Measurements from ENCODE around the gene CORO2B. TPM values are rescaled to one million over a fixed set of nuclear protein-coding genes. Genes with fewer than 3 reads are reported as not detected.

CORO2B gene
- polyA plus RNA-seq, 5 donors: 18.4 to 27.1 (median 20.1) TPM

DNA sequence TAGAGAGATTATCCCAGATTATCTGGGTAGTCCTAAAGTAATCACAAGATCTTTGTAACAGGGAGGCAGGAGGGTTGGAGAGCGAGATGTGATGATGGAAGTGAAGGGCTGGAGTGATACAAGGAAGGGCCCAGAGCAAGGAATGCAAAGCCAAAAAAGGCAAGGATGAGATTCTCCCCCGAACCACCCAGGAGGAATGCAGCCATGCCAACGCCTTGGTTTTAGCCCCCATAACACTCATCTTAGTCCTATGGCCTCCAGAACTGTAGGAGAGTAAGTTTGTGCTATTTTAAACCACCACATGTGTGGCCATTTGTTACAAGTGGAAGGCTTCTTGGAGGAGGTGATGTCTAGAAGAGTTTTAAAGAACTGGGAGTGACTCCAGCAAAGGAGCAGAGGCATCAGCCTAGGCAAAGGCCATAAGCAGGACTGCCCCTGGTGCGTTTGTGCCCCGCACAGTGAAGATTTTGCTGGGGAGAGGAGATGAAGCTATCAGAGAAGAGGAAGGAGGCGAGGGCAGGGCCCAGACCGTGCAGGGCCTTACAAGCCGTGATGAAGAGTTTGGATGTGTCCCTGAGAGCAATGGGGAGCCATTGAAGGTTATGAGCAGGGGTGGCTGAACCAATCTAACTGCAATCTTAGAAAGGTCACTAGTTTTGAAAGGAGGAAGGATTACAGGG lies 25.3 kb upstream of the CORO2B start:
- no peak for DNase-seq

DNA sequence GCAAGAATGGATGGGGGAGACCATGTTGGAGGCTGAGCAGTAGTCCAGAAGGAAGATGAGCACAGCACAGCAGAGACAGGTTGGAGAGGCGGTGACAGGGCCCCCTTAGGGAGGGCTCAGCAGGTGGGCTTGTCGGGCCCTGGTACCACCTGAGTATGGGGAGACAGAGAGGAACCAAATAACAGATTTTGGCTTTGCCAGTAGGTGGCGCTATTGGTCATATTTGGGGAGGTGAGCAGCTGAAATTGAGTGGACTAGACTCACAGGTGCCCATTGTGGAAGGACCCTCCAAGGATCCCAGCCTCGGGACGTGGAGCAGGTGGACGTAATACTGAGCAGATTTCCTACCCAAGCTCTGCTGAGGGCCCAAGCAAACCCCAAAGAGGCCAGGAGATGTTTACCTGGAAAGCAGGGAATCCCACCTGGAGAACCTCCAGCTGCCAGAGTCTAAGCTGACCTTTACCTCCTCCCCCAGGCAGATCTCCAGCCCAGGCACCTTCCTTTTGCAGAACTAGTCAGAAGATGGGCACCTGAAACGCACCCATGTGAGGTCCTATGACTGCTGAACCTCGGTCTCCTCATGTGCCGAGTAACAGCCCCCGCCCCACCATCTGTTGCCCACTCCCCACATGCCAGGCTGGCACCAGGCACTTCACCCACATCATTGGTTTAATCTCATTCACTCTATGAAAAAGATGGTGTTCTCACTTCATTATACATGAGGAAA lies 24.6 kb upstream of the CORO2B start:
- peak; percentile 45 to 68 for DNase-seq

DNA sequence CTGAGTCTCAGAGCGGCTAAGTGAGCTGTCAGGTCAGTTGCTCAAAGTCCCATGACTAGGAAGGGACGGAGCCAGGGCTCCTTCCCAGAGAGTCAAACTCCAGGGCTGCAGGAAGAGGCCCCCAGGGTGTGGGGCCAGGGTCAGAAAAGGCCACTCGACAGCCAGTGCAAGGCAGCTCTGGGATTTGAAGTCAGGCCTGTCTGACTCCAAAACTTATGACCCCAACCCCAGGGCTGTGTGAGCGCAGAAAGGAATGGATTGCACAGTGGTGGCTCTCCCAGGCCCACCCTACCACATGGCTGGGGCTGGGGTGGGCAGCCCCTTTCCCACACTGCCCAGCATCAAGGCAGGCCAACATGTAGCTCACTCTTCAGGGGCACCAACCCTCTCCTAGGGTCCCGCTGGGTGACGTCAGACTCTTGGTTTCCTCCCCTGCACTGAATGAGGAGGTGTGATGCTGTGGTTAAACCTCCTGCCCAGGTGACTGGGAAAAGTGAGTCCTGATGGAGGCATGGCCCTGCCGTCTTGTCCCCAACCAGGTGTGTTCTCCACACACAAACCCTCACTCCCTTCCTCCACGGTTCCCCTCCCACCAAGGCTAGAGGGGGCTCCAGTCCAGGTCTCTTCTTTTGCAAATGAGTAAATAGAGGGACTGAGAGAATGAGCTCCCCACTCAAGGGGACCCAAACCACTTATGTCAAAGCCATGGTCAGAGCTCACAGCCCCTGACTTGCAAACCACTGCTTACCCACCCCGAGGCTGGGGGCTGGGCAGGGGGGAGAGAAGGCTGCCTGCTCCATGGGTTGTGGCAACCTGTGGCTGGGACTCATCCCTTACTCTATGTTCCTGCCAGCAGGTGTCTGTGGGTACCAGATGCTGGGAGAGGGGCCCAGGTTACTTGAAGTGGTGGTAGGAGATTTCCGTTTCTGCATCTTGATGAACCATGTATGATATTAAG lies 23.8 kb upstream of the CORO2B start:
- DNase-seq: no peak

DNA sequence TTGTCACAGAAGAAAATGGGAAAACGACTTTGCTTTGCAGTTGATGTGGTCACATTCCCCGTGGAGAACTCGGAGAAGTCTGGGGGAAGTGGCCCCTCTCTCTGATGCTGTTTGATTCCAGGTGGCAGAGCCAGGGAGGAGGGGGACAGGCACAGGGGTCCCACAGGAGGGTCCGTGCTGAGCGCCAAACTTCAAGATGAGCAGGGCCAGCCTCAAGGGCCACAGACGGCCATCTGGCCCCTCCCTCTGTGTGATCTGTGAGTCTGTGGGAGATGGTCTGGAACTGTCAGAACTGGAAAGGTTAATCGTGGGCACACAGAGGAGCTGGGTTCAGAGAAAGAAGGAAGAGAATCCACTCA lies 23.1 kb upstream of the CORO2B start:
- DNase-seq: no peak

DNA sequence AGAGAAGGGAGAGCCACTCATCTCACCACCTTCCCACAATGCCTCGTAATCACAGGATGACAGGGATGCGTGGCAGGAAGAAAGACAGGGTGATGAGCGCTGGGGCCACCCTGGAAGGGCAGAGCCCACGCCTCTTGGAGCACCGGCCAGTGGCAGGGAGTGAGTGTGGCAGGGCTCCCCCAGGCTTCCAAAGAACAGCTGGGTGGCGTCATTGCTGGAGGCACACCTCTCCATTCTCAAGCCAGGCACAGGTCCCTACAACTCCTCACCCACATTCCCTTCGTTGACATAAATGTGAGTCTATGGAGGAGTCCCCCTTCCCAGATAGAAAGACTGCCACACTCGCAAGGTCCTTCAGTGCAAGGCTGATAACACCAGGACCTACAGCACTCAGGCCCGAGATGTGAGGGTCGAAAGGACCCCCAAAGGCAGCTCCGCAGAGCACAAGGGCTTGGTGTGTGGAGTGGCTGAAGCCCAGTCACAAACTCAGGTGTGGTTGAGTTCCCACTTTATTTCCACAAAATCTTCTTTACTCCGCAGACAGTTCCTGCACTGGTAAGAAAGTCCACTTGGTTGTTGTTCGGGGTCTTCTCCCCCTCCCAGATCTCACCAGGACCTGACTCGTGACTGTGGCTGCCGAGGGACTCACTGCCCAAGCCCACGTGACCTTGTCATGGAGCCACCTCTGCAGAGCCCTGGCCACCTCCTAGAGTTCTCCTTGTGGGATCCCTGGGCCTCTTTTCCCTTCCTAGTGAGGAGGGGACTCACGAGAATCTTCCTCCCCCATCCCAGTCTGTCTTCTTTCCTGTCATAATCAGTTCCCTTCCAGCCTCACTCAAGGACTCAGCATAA lies 22.4 kb upstream of the CORO2B start:
- no peak for DNase-seq

DNA sequence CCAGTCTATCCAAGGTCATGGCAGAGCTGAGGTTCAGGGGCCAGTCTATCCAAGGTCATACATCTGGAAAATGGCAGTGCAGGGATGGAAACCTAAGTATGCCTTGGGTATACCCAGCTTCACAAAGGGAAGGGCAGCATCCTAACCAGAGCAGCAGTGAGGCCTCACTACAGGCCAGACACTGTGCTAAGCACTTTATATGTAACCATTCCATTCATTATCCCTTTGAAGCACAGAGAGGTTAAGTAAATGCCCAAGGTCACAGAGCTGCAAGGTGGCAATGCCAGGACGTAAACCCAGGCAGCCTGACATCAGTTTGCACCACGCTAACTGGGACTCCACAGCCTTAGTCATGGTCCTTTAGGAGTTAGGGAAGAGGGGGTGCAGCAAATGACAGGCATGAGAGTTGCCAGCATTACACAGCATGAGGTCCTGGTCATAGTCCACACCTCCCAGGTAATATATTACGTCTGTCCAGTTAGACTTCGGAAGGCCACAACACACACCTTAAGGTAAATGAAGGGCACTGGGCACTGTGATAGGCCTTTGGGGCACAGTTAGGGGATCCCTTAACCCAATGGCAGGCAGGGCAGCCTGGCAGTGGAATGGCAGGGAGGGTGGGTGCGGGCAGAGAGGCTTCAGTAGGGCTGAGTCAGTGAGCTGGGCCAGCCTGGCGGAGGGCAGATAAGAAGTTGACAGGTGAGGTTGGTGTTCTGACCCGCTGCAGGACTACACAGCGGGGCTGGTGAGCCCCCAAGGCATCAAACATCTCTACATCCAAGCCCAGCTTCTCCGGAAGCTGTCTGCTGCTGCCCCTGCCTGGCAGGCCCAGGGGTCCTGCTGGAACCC lies 21.1 kb upstream of the CORO2B start:
- DNase-seq: no peak

DNA sequence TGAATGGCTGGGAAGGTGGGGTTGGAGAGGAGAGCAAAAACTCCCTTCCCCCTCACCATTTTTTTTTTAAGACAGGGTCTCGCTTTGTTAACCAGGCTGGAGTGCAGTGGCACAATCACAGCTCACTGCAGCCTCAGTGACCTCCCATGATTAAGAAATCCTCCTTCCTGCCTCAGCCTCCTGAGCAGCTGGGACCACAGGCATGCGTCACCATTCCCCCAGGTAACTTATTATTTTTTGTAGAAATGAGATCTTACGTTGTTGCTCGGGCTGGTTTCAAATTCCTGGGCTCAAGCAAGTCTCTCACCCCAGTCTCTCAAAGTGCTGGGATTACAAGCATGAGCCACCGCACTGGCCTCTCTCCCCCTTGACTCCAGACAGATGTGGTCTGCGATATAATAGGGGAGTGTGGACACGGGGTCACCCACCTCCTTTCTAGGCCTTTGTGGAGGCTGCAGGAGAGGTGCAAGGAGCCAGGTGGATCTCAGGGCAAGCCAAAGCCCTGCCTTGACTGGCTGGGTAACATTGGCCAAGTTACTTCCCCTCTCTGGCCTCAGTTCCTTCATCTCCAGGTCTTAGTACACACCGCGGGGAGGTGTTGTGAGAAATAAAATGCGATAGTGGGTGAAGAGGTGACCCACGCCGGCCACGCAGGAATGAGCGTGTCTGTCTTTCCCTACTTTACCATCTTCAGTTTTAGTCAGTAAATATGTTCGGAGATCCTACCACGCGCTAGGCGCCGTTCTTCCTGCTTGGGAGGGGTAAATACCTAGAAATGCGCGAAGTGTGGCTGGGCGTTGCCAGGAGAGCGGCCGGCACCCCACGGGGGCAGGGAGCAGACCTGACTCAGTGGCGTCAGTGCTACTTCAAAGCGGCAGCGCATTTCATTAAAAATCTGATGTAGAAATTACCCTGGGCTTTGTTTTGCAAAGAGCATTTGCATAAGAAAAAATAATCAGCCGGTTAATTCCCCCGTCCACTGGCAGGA lies 20.2 kb upstream of the CORO2B start:
- DNase-seq: no peak

DNA sequence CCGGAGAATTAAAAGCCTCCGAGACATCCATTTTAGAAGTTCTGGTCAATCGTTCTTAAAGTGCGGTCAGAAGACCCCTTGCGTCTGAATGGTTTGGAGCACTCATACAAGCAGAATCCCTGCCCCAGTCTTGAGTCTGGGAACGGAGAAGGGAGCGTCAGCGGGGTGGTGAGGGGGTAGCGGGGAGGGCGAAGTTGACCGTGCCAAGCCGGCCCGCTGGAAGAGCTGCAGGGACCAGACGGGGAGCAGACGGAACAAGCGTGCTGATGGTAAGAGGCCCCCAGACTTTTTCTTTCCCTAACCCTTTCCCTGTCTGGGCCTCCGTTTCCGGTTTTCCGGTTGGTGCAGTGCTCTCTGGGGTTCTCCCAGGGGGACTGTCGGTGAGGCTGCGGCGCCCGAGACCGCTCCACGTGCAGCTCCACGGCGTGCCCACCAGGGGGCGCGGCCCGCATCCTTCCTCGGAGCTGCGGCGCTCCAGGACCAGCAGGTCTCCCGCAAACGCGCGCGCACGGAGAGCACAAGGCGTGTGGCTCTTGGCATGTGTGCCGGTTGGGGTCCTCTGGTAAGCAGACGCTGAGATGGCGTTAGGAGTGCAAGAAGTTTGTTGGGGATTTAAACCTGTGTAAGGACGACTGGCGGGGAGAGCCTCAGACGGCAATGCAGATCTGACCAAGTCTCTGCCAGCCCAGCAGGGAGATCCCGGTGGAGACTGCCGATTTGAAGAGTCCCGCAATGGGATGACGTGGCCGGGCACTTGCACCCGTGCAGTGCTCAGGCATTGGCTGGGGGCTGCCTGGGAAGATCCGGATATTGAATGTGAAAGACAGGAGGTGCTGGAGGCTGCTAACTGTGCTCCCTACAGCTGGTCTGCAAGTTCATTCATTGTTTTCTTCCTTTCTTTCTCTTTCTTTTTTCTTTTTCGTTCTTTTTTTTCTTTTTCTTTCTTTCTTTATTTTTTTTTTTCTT lies 19.2 kb upstream of the CORO2B start:
- peak; percentile 85 to 88 for DNase-seq

DNA sequence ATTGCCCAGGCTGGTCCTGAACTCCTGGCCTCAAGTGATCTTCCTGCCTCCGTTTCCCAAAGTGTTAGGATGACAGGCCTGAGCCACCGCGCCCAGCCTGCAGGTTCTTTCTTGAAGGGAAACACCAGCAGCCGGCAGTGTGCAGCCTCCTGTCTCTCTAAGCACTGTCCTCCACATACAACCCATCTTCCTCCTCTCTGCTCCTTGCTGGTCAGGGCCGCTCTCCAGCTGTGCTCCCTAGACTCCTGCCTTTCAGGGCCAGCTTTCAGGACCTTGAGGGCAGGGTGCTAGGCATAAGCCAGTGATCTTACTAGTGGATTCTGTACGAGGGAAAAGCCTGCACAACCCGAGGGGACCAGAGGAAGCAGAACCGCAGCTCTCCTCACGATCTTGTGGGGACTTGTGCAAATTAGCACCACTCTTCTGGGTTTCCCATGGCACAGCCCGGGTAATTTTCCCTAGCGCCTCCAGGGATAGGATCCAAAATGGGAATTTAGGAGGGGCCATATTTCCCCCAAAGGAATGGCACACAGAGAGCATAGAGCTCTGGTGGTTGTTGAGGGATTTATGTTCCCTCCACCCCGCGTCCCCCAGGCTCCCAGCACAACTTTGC lies 18.2 kb upstream of the CORO2B start:
- DNase-seq: no peak

DNA sequence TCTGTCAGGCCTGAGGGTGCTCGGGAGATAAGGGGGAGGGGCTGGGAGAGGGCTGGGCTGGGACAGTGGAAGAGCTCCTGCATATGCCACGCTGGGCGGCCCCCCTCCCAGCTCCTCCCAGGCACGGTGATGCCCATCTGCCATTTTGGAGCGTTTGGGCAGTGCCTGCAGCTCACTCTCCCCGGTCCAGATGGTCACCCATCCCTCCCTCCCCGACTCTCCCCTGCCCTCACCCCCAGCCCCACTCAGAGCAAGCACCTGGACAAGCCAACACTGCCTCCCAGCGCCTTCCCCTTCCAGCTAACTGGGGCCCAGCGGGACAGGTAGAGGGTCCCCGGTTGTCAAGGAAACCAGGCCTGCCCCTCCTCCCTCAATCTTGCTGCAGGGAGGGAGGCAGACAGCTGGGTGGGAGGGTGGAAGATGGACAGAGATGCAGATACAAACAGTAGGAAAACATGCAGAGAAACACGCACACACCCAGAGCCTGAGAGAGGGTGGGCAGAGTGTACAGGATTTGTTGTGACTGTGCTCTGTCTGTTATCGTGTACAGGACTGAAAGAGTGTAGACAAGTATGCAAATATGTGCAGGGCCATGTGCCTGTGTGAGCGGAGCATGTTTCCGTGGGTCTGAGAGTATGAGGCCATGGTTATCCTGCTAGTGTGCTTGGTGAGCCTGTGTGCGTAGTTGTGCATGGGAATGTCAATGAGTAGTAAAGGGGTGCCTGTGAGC lies 17.5 kb upstream of the CORO2B start:
- DNase-seq: no peak

DNA sequence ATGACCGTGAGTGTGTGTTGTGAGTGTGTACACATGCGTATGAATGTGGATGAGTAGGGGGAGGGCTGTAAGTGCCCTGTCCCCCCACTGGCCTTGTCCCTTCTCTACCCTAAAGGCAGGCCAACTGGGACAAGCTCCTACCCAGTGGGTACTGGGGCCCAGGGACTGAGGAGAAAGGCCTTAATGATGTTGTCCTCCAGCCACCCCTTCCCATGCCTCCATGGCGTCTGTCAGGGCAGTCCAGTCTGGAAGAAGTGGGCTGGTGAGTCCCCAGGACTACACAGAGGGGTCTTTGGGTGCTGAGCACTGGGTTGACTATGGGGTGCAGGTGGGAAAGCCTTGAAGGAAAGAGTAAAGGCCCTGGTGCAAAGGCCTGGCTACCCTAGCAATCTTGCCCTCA lies 16.9 kb upstream of the CORO2B start:
- DNase-seq: no peak

DNA sequence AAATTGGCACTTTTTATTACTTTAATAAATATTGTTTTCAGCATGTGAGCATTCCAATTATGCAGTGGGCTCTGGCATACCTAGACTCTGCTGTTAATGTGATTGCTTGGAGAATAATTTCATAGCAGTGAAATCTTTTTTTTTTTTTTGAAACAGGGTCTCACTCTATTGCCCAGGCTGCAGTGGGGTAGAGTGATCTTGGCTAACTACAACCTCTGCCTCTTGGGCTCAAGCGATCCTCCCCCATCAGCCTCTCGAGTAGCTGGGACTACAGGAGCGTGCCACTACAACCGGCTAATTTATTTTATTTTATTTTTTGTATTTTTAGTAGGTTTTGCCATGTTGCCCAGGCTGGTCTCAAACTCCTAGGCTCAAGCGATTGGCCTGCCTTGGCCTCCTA lies 14.6 kb upstream of the CORO2B start:
- DNase-seq: no peak

DNA sequence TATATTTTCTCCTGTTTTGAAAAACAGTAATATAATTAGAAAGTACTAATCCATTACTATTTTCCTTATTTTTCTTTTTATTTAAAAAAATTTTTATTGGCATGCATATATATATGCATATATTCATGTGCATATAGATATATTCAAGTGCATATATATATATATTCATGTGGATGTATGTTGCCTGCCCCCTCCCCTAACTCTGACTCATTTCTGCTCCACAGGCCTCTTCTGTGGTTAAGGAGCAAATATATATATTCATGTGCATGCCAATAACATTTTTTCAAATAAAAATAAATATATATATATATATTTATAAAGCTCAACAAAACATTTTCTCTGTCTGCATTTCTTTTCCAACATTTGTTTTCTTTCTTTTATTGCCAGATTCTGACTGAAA lies 13.6 kb upstream of the CORO2B start:
- DNase-seq: no peak

DNA sequence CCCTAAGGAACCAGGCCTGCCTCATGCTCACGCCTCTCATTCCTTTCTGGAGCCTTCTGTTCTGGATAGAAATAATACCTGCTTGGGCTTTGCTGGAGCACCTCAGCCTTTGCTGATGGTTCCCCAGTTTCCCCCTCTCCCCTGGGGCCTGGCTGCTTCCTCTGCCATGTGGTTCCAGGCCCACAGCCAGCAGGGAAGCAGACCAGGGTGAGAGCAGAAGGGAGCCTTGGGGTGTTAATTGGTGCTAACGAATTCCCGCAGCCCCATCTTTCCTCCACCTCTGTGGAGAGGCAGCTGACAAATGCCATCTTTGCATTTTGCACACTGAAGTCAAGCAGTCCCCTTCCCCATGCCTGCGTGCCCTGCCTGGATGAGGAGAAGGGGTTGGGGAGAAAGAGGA lies 13.1 kb upstream of the CORO2B start:
- no peak for DNase-seq

DNA sequence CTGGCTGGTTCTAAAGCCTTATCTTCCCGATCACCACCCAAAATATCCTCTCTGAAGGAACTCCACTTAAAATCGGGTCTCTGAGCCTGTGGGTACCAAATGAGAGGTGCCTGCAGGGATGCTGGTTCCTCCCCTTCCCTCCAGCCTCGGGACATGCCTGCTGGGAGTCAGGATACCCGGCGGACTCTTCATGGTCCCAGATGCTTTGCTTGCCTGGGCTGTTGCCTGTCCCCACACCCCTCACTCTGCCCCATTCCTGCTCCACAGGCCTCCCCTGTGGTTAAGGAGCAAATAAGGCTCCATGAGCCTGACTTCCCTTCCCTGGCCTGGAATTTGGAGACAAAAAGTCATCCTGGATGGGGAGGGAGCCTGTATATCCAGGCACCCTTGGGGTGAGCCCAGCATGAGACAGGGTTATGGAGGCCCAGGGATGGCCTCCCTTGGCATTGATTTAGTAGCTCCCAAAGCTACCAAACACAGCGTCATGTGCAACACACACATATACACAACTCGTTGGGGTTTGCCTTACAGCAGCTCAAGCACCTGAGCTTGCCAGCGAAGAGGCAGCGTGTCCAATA lies 12.3 kb upstream of the CORO2B start:
- DNase-seq: no peak

DNA sequence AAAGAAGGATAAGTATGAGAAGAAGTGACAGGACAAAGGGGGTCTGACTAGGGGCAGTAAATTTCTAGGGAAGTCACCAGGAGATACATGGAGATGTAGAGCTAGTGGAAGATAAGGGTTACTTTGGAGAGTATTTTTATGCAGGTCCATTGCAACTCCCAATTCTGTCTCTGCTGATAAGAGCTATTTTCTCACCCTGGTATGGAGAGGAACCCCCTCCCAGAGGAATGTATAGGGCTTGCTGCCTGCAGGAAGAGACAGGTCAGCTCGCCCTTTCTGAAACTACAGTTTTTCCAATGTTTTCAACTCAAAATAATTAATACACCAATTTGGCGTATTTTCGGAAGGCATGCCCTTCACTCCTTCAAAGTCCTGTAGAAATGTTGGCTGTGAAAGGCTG lies 11.4 kb upstream of the CORO2B start:
- no peak for DNase-seq

DNA sequence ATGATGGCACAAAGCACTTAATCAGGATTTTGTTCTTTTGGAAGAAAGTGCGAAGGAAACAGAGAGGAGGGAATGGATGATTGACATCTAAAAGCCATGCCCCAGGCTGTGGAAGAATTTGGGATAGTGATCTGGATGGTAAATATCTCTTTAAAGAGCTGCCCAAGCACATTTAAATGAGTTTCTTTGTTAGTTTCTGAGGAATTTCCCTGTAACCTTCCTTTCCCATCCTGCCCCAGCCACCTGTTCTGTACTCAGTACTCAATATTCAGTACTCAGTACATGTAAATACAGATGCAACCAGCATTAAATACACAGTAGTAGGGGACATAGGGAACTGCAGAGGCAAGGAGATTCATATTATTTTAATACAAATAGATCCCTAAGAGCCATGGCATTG lies 7.8 kb upstream of the CORO2B start:
- no peak for DNase-seq
